HepG2 (cell line): ENCODE data around the gene FNBP1L. TPM values are rescaled to one million over a fixed set of nuclear protein-coding genes. Genes with fewer than 3 reads are reported as not detected.

Experiments used
- ATAC-seq: fragments of 200-7000 bp; cut with Tn5 transposase; 3 replicates; pipeline ENCODE4 v1.9.1; 2020; ENCODE audit warnings: mild to moderate bottlenecking, moderate library complexity
- BruUV-seq: library from RNA; stranded (reverse); fragments of 400-500 nt; replicated peaks from 2 replicates; lab custom pipeline; 2021; lab: Mats Ljungman, UMichigan
- CTCF ChIA-PET: fragments of 300-600 bp; formaldehyde crosslinking; extraction: SDS; loops from one replicate; lab custom pipeline; 2021; ENCODE audit warnings: low total read pairs, inconsistent platforms, low intra/inter-chr PET ratio; lab: Yijun Ruan, JAX
- POLR2A ChIA-PET: fragments of 350-600 bp; sonication (Branson Sonifier 250); formaldehyde crosslinking; loops from one replicate; lab custom pipeline; 2020; ENCODE audit warnings: antibody characterized with exemption, inconsistent platforms; lab: Yijun Ruan, JAX
- DNase-seq: peaks from one replicate; pipeline ENCODE4 v3.0.0-alpha.2; 2015; ENCODE audit warnings: low spot score
- FAIRE-seq: peaks from 3 replicates; lab custom pipeline; 2011; peaks lifted over from hg19 to GRCh38; lab: Jason Lieb, UNC
- H2AFZ ChIP-seq: one replicate; pipeline ENCODE4 v1.6.1; 2011; ENCODE audit warnings: low read length, inconsistent platforms
- H3K27ac ChIP-seq: fragments of 300-600 bp; 3 replicates; pipeline ENCODE4 v1.8.0; 2011; ENCODE audit warnings: mixed run types, mild to moderate bottlenecking, mixed read lengths, low read length, inconsistent platforms; ENCODE audit not compliant: insufficient read depth; ENCODE audit errors: extremely low read length
- H3K27me3 ChIP-seq, 2 experiments: fragments of 200-600 bp in 1 of 2; 2 replicates in 1 of 2; 3 replicates in 1 of 2; pipeline versions ENCODE4 v1.6.0 to v1.8.0; 2011; ENCODE audit warnings: low read length in 2 of 2, mild to moderate bottlenecking in 2 of 2, moderate library complexity in 2 of 2, inconsistent platforms in 1 of 2; ENCODE audit not compliant: insufficient read depth in 2 of 2, control insufficient read depth in 1 of 2
- H3K36me3 ChIP-seq, 2 experiments: fragments of 200-600 bp in 1 of 2; replicated peaks in 1 of 2; 2 replicates in 1 of 2; 3 replicates in 1 of 2; pipeline versions ENCODE4 v1.5.1 to v1.8.0; 2011; ENCODE audit warnings: low read length in 2 of 2, inconsistent platforms in 1 of 2; ENCODE audit not compliant: insufficient read depth in 2 of 2, control insufficient read depth in 1 of 2
- H3K4me1 ChIP-seq: 2 replicates; pipeline ENCODE4 v1.5.1; 2012; ENCODE audit warnings: low read length, inconsistent platforms; ENCODE audit not compliant: insufficient read depth
- H3K4me2 ChIP-seq: 2 replicates; pipeline ENCODE4 v1.6.0; 2011; ENCODE audit warnings: low read depth, low read length, inconsistent platforms
- H3K4me3 ChIP-seq, 3 experiments: fragments of 200-600 bp in 1 of 3; sonication (generic), shearing (Covaris generic) in 1 of 3; replicated peaks in 1 of 3; 2 replicates each; pipeline ENCODE4 v1.5.1; 2011 to 2016; ENCODE audit warnings: low read length in 3 of 3, inconsistent platforms in 2 of 3, low read depth in 2 of 3, mild to moderate bottlenecking in 2 of 3, control low read depth in 1 of 3, mixed read lengths in 1 of 3; ENCODE audit not compliant: insufficient read depth in 1 of 3
- H3K79me2 ChIP-seq: one replicate; pipeline ENCODE4 v1.6.1; 2011; ENCODE audit warnings: low read length, inconsistent platforms; ENCODE audit not compliant: insufficient read depth
- H3K9ac ChIP-seq: 2 replicates; pipeline ENCODE4 v1.6.0; 2011; ENCODE audit warnings: mild to moderate bottlenecking, low read depth, low read length, inconsistent platforms; ENCODE audit not compliant: insufficient read depth
- H3K9me3 ChIP-seq: 2 replicates; pipeline ENCODE4 v1.5.1; 2012; ENCODE audit warnings: mild to moderate bottlenecking, low read length
- H4K20me1 ChIP-seq: 2 replicates; pipeline ENCODE4 v1.6.0; 2011; ENCODE audit warnings: inconsistent platforms, mild to moderate bottlenecking, low read length, moderate library complexity; ENCODE audit not compliant: insufficient read depth
- MED1 ChIP-seq: sonication (generic); formaldehyde crosslinking; IDR thresholded peaks from 2 replicates; pipeline ENCODE4 v1.4.0; 2020; ENCODE audit warnings: missing genetic modification reagents
- SNAI1 ChIP-seq: sonication (generic); formaldehyde crosslinking; IDR thresholded peaks from 2 replicates; pipeline ENCODE4 v1.5.0; 2020; ENCODE audit warnings: mild to moderate bottlenecking, missing genetic modification reagents, borderline replicate concordance
- ZBTB7A ChIP-seq: sonication (generic); formaldehyde crosslinking; IDR thresholded peaks from 2 replicates; pipeline ENCODE4 v1.8.0; 2022; ENCODE audit warnings: mild to moderate bottlenecking, missing genetic modification reagents
- WGBS: methylation state at CpG from one replicate; pipeline ENCODE4 v1.1.6; 2017; ENCODE audit warnings: low lambda C conversion rate; 5-methylcytosine and 5-hydroxymethylcytosine counted together
- in situ Hi-C: cut with HindIII; loops from 2 replicates; pipeline ENCODE4 v1.10.0; 2017; ENCODE audit warnings: low pct_unique_long_range_greater_than_20kb; ENCODE audit not compliant: extremely low pct_ligation_motif_present
- intact Hi-C: fragments of 100-400 bp; cut with micrococcal nuclease; formaldehyde crosslinking; loops from one replicate; pipeline ENCODE4 v1.10.0; 2022; ENCODE audit not compliant: unreplicated experiment
- polyA plus RNA-seq, 8 experiments: library from polyadenylated mRNA; depleted of rRNA in 3 of 8; stranded (reverse) in 7 of 8; unstranded in 1 of 8; fragments of >200 nt; fragmentation: Illumina TruSeq in 4 of 8; extraction: Trizol in 4 of 8; gene quantifications; 2 replicates each; pipeline versions ENCODE4 v1.2.1 to v1.2.3, GENCODE V29; 2011 to 2016; ENCODE audit warnings: low read depth in 4 of 8, missing spikeins in 1 of 8, mixed read lengths in 1 of 8; ENCODE audit not compliant: insufficient read depth in 1 of 8
- total RNA-seq, 5 experiments: library from RNA; depleted of rRNA; stranded (reverse); fragments of >200 nt; fragmentation: Illumina TruSeq; extraction: Trizol; gene quantifications; 2 replicates each; pipeline ENCODE4 v1.2.3, GENCODE V29; 2016; ENCODE audit warnings: low read depth in 1 of 5
- TF ChIP-seq, protein P1 (sequence below): sonication (generic); formaldehyde crosslinking; IDR thresholded peaks from 2 replicates; pipeline ENCODE4 v1.4.0; 2020; ENCODE audit warnings: mild to moderate bottlenecking, missing genetic modification reagents
- TF ChIP-seq, protein P2 (sequence below), 2 experiments: fragments of 450-650 bp in 1 of 2; sonication (generic) in 1 of 2; formaldehyde crosslinking in 1 of 2; IDR thresholded peaks; 2 replicates each; pipeline versions ENCODE4 v1.6.1 to v1.8.0; 2016 to 2022; ENCODE audit warnings: antibody characterized with exemption in 1 of 2, mild to moderate bottlenecking in 1 of 2, missing genetic modification reagents in 1 of 2

FNBP1L gene
- total and polyA plus RNA-seq, 2 of the 13 experiments (the other 11 are each of a cell fraction or from before 2014, with no cell fraction given) = 24.1 to 27.1 TPM

DNA sequence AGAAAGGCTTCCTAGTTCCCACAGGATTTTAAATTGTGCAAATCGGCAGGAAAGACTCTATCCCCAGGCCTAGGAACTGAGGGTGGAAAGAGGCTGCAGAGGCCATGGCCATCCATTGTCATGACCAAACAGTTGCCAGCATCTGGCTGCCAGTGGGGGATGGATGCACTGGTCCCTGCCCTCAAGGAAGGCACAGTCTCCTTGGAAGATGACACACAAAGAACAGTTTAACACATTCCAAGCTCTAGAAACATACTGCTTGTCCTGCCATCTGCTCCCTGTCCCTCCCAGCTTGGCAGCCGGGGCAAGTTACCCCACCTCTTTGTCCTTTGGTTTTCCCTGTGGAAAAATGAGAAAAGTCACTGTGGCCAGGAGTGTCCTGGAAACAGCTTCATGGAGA is 150.5 kb downstream of the FNBP1L start:
- no peaks in the 10 kb centered on the region for H3K27me3 ChIP-seq
- no peak overlapping the region for H3K9ac ChIP-seq
- no peak overlapping the region for H3K4me2 ChIP-seq
- no peak overlapping the region for H2AFZ ChIP-seq
- H3K27ac ChIP-seq = no peak overlapping the region
- DNase-seq = no peak
- no peaks in the 10 kb centered on the region for H3K9me3 ChIP-seq
- no peak for FAIRE-seq
- no peak for ATAC-seq
- peaks cover 75% of the 10 kb centered on the region for H3K4me1 ChIP-seq
- ChIA-PET CTCF (no interaction called here), POLR2A (interaction anchor here (4.8 kb wide), 1 partner anchor 19 kb away, joined by 25 read pairs; no protein-coding TSS in a partner anchor)
- TF ChIP-seq, protein P1, sequence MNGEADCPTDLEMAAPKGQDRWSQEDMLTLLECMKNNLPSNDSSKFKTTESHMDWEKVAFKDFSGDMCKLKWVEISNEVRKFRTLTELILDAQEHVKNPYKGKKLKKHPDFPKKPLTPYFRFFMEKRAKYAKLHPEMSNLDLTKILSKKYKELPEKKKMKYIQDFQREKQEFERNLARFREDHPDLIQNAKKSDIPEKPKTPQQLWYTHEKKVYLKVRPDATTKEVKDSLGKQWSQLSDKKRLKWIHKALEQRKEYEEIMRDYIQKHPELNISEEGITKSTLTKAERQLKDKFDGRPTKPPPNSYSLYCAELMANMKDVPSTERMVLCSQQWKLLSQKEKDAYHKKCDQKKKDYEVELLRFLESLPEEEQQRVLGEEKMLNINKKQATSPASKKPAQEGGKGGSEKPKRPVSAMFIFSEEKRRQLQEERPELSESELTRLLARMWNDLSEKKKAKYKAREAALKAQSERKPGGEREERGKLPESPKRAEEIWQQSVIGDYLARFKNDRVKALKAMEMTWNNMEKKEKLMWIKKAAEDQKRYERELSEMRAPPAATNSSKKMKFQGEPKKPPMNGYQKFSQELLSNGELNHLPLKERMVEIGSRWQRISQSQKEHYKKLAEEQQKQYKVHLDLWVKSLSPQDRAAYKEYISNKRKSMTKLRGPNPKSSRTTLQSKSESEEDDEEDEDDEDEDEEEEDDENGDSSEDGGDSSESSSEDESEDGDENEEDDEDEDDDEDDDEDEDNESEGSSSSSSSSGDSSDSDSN (CRISPR knock-in tag) = no peak
- TF ChIP-seq MED1 = 0 out of 2 replicates have a peak, but pooled peaks have one; percentile 1
- peaks cover 24 to 88% of the 10 kb centered on the region in 2 experiments for H3K36me3 ChIP-seq
- intact Hi-C loops (no loop called here), in situ Hi-C loops (no loop called here)
- no TSS peak for BruUV-seq
- H4K20me1 ChIP-seq = peaks cover 19% of the 10 kb centered on the region
- 87% methylated on average over 2 of the region's 2 CpGs for WGBS
- no peak overlapping the region for H3K4me3 ChIP-seq
- peaks cover 48% of the 10 kb centered on the region for H3K79me2 ChIP-seq

DNA sequence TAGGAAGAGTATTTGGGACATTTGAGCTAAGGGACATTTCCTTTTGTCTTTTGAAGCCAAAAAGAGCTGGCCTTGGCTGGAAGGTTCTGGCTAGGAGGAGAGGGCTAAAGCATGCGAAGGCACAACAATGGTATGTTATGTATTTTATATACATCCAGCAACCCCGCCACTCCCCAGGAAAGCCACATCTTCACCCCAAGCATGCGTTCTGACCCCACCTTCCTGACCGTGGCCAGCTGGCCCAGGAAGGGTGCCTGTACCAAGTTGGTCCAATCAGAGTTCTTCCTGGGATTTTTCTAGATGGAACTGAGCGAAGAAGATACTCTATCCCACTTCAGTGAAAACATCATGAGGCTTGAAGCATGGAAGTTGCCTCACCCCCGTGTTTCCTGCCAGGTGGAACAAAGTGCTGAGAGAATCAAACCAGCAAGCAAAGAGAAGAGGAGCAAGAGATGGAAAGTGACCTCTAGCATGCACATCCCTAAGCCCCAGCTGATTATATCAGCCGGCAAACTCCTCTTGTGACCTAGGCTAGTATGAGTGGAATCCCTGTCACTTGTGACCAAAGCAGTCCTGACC is 151.0 kb downstream of the FNBP1L start:
- H3K4me2 ChIP-seq = no peak overlapping the region
- BruUV-seq = no TSS peak
- CTCF ChIA-PET = no interaction called here
- no peaks in the 10 kb centered on the region for H3K9me3 ChIP-seq
- peaks cover 42% of the 10 kb centered on the region for H3K79me2 ChIP-seq
- peaks cover 73% of the 10 kb centered on the region for H3K4me1 ChIP-seq
- no peak overlapping the region for H3K27ac ChIP-seq
- peaks cover 19% of the 10 kb centered on the region for H4K20me1 ChIP-seq
- WGBS = 94% methylated on average over 7 of the region's 7 CpGs
- no peak overlapping the region for H3K9ac ChIP-seq
- no peak for ATAC-seq
- H3K36me3 ChIP-seq = peaks cover 24 to 86% of the 10 kb centered on the region in 2 experiments
- DNase-seq = no peak
- FAIRE-seq = no peak
- intact Hi-C loops (no loop called here), in situ Hi-C loops (no loop called here)
- no peak overlapping the region for H2AFZ ChIP-seq
- POLR2A ChIA-PET = interaction anchor here (4.8 kb wide), 1 partner anchor 18 kb away, joined by 25 read pairs; no protein-coding TSS in a partner anchor
- no peak overlapping the region for H3K4me3 ChIP-seq
- no peaks in the 10 kb centered on the region for H3K27me3 ChIP-seq
- TF ChIP-seq ZBTB7A (no peak), SNAI1 (CRISPR knock-in tag) (no peak)
- TF ChIP-seq, protein P2, sequence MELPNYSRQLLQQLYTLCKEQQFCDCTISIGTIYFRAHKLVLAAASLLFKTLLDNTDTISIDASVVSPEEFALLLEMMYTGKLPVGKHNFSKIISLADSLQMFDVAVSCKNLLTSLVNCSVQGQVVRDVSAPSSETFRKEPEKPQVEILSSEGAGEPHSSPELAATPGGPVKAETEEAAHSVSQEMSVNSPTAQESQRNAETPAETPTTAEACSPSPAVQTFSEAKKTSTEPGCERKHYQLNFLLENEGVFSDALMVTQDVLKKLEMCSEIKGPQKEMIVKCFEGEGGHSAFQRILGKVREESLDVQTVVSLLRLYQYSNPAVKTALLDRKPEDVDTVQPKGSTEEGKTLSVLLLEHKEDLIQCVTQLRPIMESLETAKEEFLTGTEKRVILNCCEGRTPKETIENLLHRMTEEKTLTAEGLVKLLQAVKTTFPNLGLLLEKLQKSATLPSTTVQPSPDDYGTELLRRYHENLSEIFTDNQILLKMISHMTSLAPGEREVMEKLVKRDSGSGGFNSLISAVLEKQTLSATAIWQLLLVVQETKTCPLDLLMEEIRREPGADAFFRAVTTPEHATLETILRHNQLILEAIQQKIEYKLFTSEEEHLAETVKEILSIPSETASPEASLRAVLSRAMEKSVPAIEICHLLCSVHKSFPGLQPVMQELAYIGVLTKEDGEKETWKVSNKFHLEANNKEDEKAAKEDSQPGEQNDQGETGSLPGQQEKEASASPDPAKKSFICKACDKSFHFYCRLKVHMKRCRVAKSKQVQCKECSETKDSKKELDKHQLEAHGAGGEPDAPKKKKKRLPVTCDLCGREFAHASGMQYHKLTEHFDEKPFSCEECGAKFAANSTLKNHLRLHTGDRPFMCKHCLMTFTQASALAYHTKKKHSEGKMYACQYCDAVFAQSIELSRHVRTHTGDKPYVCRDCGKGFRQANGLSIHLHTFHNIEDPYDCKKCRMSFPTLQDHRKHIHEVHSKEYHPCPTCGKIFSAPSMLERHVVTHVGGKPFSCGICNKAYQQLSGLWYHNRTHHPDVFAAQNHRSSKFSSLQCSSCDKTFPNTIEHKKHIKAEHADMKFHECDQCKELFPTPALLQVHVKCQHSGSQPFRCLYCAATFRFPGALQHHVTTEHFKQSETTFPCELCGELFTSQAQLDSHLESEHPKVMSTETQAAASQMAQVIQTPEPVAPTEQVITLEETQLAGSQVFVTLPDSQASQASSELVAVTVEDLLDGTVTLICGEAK (IDR thresholded peaks at IDR 0.05) = no peak
- TF ChIP-seq, protein P2 (CRISPR knock-in tag; IDR thresholded peaks at IDR 0.05) = no peak
